ENCODE measurements around the gene MORN4. TPM values are rescaled to one million over a fixed set of nuclear protein-coding genes. Genes with fewer than 3 reads are reported as not detected.

MORN4 gene
- total and polyA plus RNA-seq, 7 experiments from 2014 or later: 0.78 to 5.9 (median 1.5) TPM

DNA sequence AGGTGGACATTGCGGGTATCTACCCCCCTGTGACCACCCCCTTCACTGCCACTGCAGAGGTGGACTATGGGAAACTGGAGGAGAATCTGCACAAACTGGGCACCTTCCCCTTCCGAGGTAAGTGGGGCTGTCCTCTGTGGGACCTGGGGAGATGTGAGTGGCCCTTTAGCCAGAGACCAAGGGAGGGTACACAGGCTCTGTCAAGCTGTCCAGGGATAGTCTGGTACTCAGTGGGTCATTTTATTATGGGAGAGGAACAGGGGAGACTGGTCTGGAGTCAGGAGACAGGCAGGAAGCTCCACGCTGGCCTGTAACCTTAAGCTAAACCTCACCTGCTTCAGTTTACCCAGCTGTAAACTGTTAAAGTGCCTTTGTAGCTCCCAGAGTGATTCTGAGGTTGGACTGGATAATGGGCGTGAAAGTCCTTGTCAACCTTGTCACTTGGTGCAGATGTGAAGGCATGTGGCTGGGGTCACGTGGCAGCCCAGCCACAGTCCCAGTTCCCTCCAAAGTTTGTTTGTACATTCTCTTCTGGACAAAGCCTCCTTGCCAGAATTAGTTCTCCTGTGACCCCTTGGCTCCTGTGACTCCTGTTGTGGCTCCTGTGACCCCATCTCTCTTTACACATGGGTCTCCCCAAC, 48.4 kb downstream of the MORN4 start:
- H3K9me3 ChIP-seq (ENCODE audit: control insufficient read depth in 2 of 3, low read length in 3 of 3): no peaks in the 10 kb centered on the region
- ChIA-PET CTCF (interaction anchor here (0.5 to 0.6 kb wide), 2 partner anchors 121 to 174 kb away, joined by 3 to 4 read pairs; no protein-coding TSS in a partner anchor), POLR2A (no interaction called here)
- peaks cover 0 to 3% (median 0%) of the 10 kb centered on the region in 7 donors for H3K4me1 Mint-ChIP-seq
- no peaks in the 10 kb centered on the region for H3K4me1 ChIP-seq (ENCODE audit: control insufficient read depth in 2 of 2, insufficient read depth in 2 of 2, low read length in 2 of 2)
- H3K36me3 ChIP-seq (ENCODE audit: control insufficient read depth in 2 of 3, insufficient read depth in 3 of 3, low read length in 3 of 3): no peaks in the 10 kb centered on the region
- H3K27me3 ChIP-seq (ENCODE audit: control insufficient read depth in 2 of 2, insufficient read depth in 2 of 2, low read length in 2 of 2): no peaks in the 10 kb centered on the region
- intact Hi-C loops (cut with micrococcal nuclease): no loop called here
- no peak overlapping the region for H3K4me3 Mint-ChIP-seq
- no peak overlapping the region for H3K4me3 ChIP-seq (ENCODE audit: low read length)
- no peak overlapping the region for H3K27ac ChIP-seq (ENCODE audit: low read depth, low read length)
- H3K36me3 Mint-ChIP-seq: no peaks in the 10 kb centered on the region
- peaks cover 0 to under 1% (median 0%) of the 10 kb centered on the region in 5 donors for H3K27me3 Mint-ChIP-seq
- H3K9me3 Mint-ChIP-seq: no peaks in the 10 kb centered on the region
- no peak overlapping the region for H3K27ac Mint-ChIP-seq
- ATAC-seq: no peak
- no peak for DNase-seq

GRCh38 chr10:97584060-97584797, 49.1 kb downstream of the MORN4 start, which contains the start of gene HOGA1:
HOGA1 (plus strand) TSS chr10:97584389; CDS start chr10:97584704, 315 bp downstream.
- H3K4me1 ChIP-seq (ENCODE audit: control insufficient read depth in 2 of 2, insufficient read depth in 2 of 2, low read length in 2 of 2): no peaks in the 10 kb centered on the region
- no peak for ATAC-seq
- no peak within 1 kb of the TSS for H3K27ac ChIP-seq (ENCODE audit: low read depth, low read length)
- intact Hi-C loops (cut with micrococcal nuclease): no loop called here
- H3K27me3 ChIP-seq (ENCODE audit: control insufficient read depth in 2 of 2, insufficient read depth in 2 of 2, low read length in 2 of 2): no peaks in the 10 kb centered on the region
- Mint-ChIP-seq H3K4me3 (no peak within 1 kb of the TSS), H3K27ac (no peak within 1 kb of the TSS), H3K9me3 (no peaks in the 10 kb centered on the region), H3K4me1 (peaks cover 0 to 3% (median 0%) of the 10 kb centered on the region in 7 donors), H3K27me3 (peaks cover 0 to 6% (median 0%) of the 10 kb centered on the region in 5 donors), H3K36me3 (no peaks in the 10 kb centered on the region)
- no peak within 1 kb of the TSS for H3K4me3 ChIP-seq (ENCODE audit: low read length)
- ChIA-PET CTCF (interaction anchor here (0.5 to 1.9 kb wide), 2 partner anchors 12 to 173 kb away, joined by 3 to 5 read pairs; partner anchors contain the start of gene ANKRD2), POLR2A (no interaction called here)
- no peaks in the 10 kb centered on the region for H3K36me3 ChIP-seq (ENCODE audit: control insufficient read depth in 2 of 3, insufficient read depth in 3 of 3, low read length in 3 of 3)
- DNase-seq: no peak
- H3K9me3 ChIP-seq (ENCODE audit: control insufficient read depth in 2 of 3, low read length in 3 of 3): no peaks in the 10 kb centered on the region

DNA sequence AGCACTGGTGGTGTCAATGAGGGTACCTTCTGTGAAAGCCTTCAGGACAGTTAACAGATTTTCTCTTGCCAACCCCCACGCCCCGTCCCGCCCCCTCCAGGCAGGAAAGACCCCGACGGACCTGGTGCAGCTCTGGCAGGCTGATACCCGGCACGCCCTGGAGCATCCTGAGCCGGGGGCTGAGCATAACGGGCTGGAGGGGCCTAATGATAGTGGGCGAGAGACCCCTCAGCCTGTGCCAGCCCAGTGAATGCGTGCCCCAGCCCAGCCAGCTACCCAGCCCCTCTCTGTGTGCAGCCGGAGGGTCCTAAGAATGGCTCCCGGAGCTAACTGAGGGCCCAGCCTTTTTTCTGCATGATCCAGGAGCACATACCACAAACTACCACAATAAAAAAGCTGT, 49.8 kb downstream of the MORN4 start:
- Histone ChIP-seq H3K36me3 (ENCODE audit: control insufficient read depth in 2 of 3, insufficient read depth in 3 of 3, low read length in 3 of 3) (no peaks in the 10 kb centered on the region), H3K9me3 (ENCODE audit: control insufficient read depth in 2 of 3, low read length in 3 of 3) (no peaks in the 10 kb centered on the region), H3K27ac (ENCODE audit: low read depth, low read length) (no peak overlapping the region), H3K4me1 (ENCODE audit: control insufficient read depth in 2 of 2, insufficient read depth in 2 of 2, low read length in 2 of 2) (no peaks in the 10 kb centered on the region), H3K27me3 (ENCODE audit: control insufficient read depth in 2 of 2, insufficient read depth in 2 of 2, low read length in 2 of 2) (no peaks in the 10 kb centered on the region), H3K4me3 (ENCODE audit: low read length) (no peak overlapping the region)
- no peak overlapping the region for H3K27ac Mint-ChIP-seq
- intact Hi-C loops (cut with micrococcal nuclease): no loop called here
- CTCF ChIA-PET: interaction anchor here (1.9 kb wide), 1 partner anchor 11 kb away, joined by 5 read pairs; the partner anchor contains the start of gene ANKRD2
- H3K36me3 Mint-ChIP-seq: no peaks in the 10 kb centered on the region
- no peak overlapping the region for H3K4me3 Mint-ChIP-seq
- H3K27me3 Mint-ChIP-seq: peaks cover 0 to 6% (median 0%) of the 10 kb centered on the region in 5 donors
- DNase-seq: no peak
- no peak for ATAC-seq
- no peaks in the 10 kb centered on the region for H3K9me3 Mint-ChIP-seq
- POLR2A ChIA-PET: no interaction called here
- H3K4me1 Mint-ChIP-seq: peaks cover 0 to 3% (median 0%) of the 10 kb centered on the region in 7 donors

DNA sequence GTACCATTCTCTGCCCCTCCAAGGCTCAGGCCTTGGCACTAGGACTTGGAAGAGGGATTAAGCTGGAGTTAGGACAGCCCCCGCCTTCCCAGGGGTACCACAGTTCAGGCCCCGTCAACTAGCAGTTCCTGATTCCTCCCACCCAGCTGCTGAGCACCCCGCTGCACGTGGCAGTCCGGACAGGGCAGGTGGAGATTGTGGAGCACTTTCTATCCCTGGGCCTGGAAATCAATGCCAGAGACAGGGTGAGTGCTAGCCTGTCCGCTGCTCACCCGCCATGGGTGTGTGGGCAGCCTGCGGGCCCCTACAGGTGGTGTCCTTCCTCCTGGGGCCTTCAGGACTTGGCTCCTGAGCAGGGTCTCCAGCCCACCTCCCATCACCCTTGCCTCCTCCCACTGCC, 51.1 kb downstream of the MORN4 start:
- POLR2A ChIA-PET: no interaction called here
- no peak overlapping the region for H3K4me3 Mint-ChIP-seq
- no peak overlapping the region for H3K27ac Mint-ChIP-seq
- Histone ChIP-seq H3K27ac (ENCODE audit: low read depth, low read length) (no peak overlapping the region), H3K4me1 (ENCODE audit: control insufficient read depth in 2 of 2, insufficient read depth in 2 of 2, low read length in 2 of 2) (no peaks in the 10 kb centered on the region), H3K27me3 (ENCODE audit: control insufficient read depth in 2 of 2, insufficient read depth in 2 of 2, low read length in 2 of 2) (no peaks in the 10 kb centered on the region), H3K4me3 (ENCODE audit: low read length) (no peak overlapping the region), H3K36me3 (ENCODE audit: control insufficient read depth in 2 of 3, insufficient read depth in 3 of 3, low read length in 3 of 3) (no peaks in the 10 kb centered on the region), H3K9me3 (ENCODE audit: control insufficient read depth in 2 of 3, low read length in 3 of 3) (no peaks in the 10 kb centered on the region)
- CTCF ChIA-PET: interaction anchor here (0.6 kb wide), 1 partner anchor 183 kb away, joined by 3 read pairs; no protein-coding TSS in a partner anchor
- intact Hi-C loops (cut with micrococcal nuclease): no loop called here
- ATAC-seq: no peak
- no peaks in the 10 kb centered on the region for H3K9me3 Mint-ChIP-seq
- no peaks in the 10 kb centered on the region for H3K36me3 Mint-ChIP-seq
- peaks cover 0 to 6% (median 0%) of the 10 kb centered on the region in 5 donors for H3K27me3 Mint-ChIP-seq
- DNase-seq: no peak
- peaks cover 0 to 3% (median 0%) of the 10 kb centered on the region in 7 donors for H3K4me1 Mint-ChIP-seq

DNA sequence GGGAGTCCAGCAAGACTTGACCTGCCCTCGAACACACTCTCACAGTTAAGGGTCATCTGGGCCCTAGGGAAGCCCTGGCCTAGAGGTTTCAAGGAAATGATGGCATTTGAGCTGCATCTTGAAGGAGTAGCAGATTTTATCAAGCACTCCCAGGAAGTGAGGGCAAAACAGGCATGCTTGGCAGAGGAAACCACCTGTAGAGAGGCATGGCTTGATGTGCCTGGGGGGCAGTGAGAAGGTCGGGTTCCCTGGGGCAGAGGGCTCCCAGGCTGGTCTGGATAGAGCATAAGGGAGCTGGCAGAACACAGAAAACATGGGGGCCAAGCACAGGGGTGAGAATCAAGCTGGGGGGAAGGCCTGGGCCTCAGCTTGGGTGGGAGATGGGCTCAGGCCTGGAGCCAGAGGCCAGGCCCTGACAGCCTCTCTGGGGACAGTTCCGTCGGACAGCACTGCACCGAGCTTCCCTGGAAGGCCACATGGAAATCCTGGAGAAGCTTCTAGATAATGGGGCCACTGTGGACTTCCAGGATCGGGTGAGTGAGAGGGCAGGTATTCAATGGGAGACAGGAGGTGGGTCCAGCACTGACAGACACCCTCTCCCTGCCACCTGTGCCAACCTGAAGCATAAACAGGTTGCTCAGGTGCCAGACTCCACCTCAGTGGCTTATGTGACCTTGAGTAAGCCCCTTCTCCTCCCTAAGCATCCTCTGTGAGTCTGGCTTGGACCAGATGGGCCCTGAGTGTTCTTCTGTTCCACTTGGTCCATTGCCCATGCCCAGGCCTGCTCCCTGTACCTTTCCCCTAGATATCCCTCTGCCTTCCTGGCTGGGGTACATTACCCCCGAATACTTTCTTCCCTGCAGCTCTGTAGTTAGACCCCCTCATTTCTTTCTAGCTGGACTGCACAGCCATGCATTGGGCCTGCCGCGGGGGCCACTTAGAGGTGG, 52.6 kb downstream of the MORN4 start:
- DNase-seq (no peak), ATAC-seq (no peak)
- Mint-ChIP-seq H3K9me3 (no peaks in the 10 kb centered on the region), H3K4me3 (no peak overlapping the region), H3K27me3 (peaks cover 0 to 6% (median 0%) of the 10 kb centered on the region in 5 donors), H3K36me3 (no peaks in the 10 kb centered on the region), H3K27ac (peak overlapping the region in 3 of 9 donors; percentile 11 to 39 (median 24)), H3K4me1 (peaks cover 0 to 3% (median 0%) of the 10 kb centered on the region in 7 donors)
- no peaks in the 10 kb centered on the region for H3K9me3 ChIP-seq (ENCODE audit: control insufficient read depth in 2 of 3, low read length in 3 of 3)
- no peaks in the 10 kb centered on the region for H3K36me3 ChIP-seq (ENCODE audit: control insufficient read depth in 2 of 3, insufficient read depth in 3 of 3, low read length in 3 of 3)
- H3K4me3 ChIP-seq (ENCODE audit: low read length): no peak overlapping the region
- intact Hi-C loops (cut with micrococcal nuclease): no loop called here
- no peaks in the 10 kb centered on the region for H3K4me1 ChIP-seq (ENCODE audit: control insufficient read depth in 2 of 2, insufficient read depth in 2 of 2, low read length in 2 of 2)
- ChIA-PET POLR2A (no interaction called here), CTCF (no interaction called here)
- no peak overlapping the region for H3K27ac ChIP-seq (ENCODE audit: low read depth, low read length)
- no peaks in the 10 kb centered on the region for H3K27me3 ChIP-seq (ENCODE audit: control insufficient read depth in 2 of 2, insufficient read depth in 2 of 2, low read length in 2 of 2)

DNA sequence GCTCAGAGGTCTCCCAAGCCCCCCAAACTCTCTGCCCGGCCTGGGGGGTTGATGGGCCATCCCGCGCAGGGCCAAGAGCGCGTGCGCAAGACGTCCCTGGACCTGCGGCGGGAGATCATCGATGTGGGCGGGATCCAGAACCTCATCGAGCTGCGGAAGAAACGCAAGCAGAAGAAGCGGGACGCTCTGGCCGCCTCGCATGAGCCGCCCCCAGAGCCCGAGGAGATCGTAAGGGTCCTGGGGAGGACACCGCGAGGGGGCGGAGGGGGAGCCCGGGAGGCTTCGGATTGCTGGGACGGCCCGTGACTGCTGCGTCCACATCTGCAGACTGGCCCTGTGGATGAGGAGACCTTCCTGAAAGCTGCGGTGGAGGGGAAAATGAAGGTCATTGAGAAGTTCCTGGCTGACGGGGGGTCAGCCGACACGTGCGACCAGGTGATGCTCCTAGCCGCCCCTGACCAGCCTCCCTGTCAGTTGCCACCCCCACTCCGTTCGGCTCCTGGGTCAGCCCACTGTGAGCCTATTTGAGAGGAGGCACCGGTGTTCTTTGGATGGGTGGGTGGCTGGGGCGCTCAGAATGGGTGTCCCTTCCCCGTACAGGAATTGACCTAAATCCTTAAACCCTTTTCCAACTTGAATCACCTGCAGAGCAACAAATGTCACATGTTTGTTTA, 55.0 kb downstream of the MORN4 start:
- CTCF ChIA-PET: no interaction called here
- Mint-ChIP-seq H3K27me3 (peaks cover 0 to 6% (median 0%) of the 10 kb centered on the region in 5 donors), H3K4me1 (peaks cover 0 to 1% (median 0%) of the 10 kb centered on the region in 7 donors), H3K4me3 (no peak overlapping the region), H3K27ac (no peak overlapping the region), H3K36me3 (no peaks in the 10 kb centered on the region), H3K9me3 (no peaks in the 10 kb centered on the region)
- Histone ChIP-seq H3K27me3 (ENCODE audit: control insufficient read depth in 2 of 2, insufficient read depth in 2 of 2, low read length in 2 of 2) (no peaks in the 10 kb centered on the region), H3K4me3 (ENCODE audit: low read length) (no peak overlapping the region), H3K4me1 (ENCODE audit: control insufficient read depth in 2 of 2, insufficient read depth in 2 of 2, low read length in 2 of 2) (no peaks in the 10 kb centered on the region), H3K36me3 (ENCODE audit: control insufficient read depth in 2 of 3, insufficient read depth in 3 of 3, low read length in 3 of 3) (no peaks in the 10 kb centered on the region), H3K9me3 (ENCODE audit: control insufficient read depth in 2 of 3, low read length in 3 of 3) (no peaks in the 10 kb centered on the region), H3K27ac (ENCODE audit: low read depth, low read length) (no peak overlapping the region)
- DNase-seq (no peak), ATAC-seq (no peak)
- intact Hi-C loops (cut with micrococcal nuclease): no loop called here
- POLR2A ChIA-PET: no interaction called here

Data from naive thymus-derived CD4-positive, alpha-beta T cell (primary cell).